ENCODE data around the gene BIRC6. TPM values are rescaled to one million over a fixed set of nuclear protein-coding genes. Genes with fewer than 3 reads are reported as not detected.
"Not testable (repeated sequence)": the region's sequence is repeated elsewhere in the genome, so short reads cannot be mapped to it uniquely, and the experiment has no call there.

BIRC6 gene
- total RNA-seq, 1 donor, result 229 TPM

DNA sequence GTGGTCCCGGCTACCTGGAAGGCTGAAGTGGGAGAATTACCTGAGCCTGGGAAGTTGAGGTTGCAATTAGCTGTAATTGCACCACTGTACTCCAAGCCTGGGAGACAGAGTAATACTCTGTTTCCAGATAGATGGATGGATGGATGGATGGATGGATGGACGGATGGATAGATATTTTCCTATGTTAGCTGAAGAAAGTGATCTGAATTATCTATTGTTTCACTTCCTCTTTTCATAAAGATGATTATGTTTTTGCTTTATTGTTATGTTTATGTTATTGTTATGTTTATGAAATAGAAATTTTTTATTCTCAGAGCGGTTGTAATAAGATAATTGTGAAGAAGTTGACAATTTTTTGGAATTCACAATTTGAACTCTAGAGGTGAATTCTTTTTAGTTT, 237.8 kb downstream of the BIRC6 start:
- no peak for DNase-seq (ENCODE audit: low read depth in 2 of 3, low spot score in 2 of 3)

DNA sequence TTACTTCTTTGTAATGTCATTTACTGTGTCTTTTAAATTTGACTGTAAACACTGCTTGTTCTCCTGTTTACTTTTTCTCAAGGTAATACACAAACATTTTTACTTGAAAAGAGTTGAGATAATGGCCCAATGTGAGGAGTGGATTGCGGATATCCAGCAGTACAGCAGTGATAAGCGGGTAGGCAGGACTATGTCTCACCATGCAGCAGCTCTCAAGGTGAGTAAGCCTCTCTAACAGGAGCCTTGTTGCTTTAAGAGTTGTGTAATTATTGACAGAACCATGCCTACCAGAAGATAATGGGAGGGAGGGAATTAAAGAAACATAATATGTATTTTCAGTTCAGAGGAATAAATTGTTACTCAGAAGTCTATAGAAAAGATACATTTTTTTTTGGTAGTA, 254.5 kb downstream of the BIRC6 start:
- DNase-seq (ENCODE audit: low read depth in 2 of 3, low spot score in 2 of 3), result no peak

GRCh38 chr2:32611771-32612170, 254.9 kb downstream of the BIRC6 start:
- DNase-seq (ENCODE audit: low read depth in 2 of 3, low spot score in 2 of 3), result no peak

DNA sequence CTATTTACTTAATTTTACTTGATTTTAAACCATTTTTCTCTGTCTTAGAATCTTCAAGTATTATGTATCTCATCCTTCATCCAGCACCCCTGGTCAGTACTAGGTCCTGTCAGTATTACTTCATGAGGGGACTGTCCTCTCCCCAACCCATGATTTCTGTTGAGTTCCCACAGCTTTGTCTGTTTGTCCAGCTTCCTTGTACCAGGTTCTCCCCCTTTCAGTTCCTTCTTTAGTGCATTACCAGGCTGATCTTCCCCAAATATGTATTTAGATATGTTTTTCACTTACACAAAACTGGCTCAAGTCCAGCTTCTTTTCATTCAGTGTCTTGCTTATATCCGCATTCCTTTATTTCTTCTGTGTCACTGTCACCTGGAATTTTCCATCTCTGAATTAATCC, 257.3 kb downstream of the BIRC6 start:
- DNase-seq (ENCODE audit: low read depth in 2 of 3, low spot score in 2 of 3), result no peak

DNA sequence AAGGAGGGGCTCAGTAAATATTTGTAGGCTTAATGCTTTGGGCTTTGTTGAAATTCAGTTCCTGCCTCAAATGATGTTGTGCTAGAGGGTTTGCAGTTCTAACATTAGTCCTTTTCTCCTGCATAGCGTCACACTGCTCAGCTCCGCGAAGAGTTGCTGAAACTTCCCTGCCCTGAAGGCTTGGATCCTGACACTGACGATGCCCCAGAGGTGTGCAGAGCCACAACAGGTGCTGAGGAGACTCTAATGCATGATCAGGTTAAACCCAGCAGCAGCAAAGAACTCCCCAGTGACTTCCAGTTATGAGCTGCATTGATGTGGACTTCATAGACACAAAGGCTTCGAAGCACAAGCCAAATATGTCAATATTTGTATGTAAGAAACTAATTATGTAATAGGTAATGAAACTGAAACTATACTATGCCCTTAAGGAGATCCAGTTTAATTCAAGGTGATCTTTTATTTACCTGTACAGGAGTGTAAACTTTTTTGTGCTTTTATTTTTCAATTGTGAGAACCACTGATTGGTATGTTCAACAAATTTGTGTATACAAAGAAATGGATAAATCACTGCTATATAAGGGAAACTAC, 260.9 kb downstream of the BIRC6 start:
- no peak for DNase-seq (ENCODE audit: low read depth in 2 of 3, low spot score in 2 of 3)

GRCh38 chr2:32622570-32623310, 265.9 kb downstream of the BIRC6 start:
- no peak for DNase-seq (ENCODE audit: low read depth in 2 of 3, low spot score in 2 of 3)

DNA sequence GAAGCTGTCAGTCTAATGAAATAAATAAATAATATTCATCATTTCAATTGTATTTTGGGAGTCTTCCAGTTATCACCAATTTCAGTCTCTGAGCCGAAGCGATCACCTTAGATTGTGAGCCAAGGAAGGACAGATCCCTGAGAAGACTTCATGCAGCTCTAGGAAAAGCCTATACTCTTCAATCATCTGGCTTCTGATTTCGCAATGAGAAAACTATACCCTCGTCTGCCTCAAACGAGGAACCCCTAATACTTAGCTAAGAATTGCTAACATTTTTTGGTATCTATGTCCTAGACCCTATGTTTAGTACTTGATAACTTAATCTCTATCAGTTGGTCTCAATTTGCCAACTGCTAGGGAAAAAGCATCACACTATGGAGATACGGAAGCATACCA, 266.5 kb downstream of the BIRC6 start:
- DNase-seq (ENCODE audit: low read depth in 2 of 3, low spot score in 2 of 3), result no peak

GRCh38 chr2:32624812-32625211, 268.0 kb downstream of the BIRC6 start:
- no peak for DNase-seq (ENCODE audit: low read depth in 2 of 3, low spot score in 2 of 3)

GRCh38 chr2:32626639-32627221, 269.9 kb downstream of the BIRC6 start:
- DNase-seq (ENCODE audit: low read depth in 2 of 3, low spot score in 2 of 3), result no peak

DNA sequence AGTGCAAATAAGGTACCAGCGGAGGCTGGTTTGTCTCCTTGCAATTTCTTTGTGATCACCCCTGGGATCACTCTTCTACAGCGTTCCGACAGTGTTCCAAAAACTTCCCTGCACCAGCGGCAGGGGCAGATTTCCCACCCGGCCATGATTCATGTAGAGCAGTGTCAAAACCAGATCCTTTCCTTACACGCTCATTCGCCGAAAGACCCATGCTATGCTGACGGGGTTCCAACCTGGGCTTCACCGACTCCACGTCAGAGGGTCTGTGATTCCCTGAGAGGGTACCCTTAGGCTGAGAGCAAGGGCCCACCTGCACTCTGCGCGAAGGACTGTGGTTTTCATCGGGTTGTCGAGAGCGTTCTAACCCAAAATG, 270.6 kb downstream of the BIRC6 start:
- DNase-seq (ENCODE audit: low read depth in 2 of 3, low spot score in 2 of 3), result peak in 1 of 3 donors; percentile 2

DNA sequence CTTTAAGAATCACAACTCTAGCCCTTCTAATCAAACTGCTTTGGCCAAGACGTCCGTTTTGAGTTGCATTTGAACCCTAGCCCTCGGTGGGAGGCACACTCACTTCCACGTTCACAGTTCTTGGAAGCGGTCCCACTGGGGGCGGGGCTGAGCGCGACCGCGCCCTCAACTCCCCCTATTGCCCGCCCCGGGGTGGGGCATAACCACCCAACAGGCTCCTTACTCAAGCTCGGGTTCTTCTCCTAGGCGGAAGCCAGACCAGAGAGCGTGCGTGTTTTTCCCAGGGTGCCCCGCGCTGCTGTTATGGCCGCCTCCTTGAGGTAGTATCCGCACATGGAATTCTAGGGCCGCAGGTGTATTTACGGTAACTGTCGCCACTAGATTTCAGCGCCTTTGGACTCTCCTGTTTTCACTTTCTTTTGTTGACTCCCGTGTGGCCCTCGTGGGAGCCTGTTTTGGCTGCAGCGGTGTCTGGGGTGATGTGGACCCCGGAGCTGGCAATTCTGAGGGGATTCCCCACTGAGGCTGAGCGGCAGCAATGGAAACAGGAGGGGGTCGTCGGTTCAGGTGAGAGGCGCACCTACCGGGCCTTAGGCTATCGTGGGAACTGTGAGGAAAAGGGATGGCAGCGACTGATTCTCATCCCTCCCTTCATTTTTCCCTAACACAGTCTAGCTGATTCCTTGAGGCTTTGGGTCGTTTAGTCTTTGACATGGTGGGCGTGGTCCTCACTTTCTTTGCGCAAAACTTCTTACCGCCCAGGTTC, 271.2 kb downstream of the BIRC6 start, which contains the start of gene TTC27:
TSS of gene TTC27 (plus strand) at position 237 of the 766 bp plus-strand sequence. CDS start at position 480, 243 bp downstream.
- peak; percentile 78 to 98 (median 94) for DNase-seq (ENCODE audit: low read depth in 2 of 3, low spot score in 2 of 3)

- DNase-seq (ENCODE audit: low read depth in 2 of 3, low spot score in 2 of 3), result peak in 1 of 3 donors; percentile 8
Measured at GRCh38 chr2:32632089-32632488, 275.3 kb downstream of the BIRC6 start.

- no peak for DNase-seq (ENCODE audit: low read depth in 2 of 3, low spot score in 2 of 3)
Measured at GRCh38 chr2:32633040-32633439, 276.2 kb downstream of the BIRC6 start.

DNA sequence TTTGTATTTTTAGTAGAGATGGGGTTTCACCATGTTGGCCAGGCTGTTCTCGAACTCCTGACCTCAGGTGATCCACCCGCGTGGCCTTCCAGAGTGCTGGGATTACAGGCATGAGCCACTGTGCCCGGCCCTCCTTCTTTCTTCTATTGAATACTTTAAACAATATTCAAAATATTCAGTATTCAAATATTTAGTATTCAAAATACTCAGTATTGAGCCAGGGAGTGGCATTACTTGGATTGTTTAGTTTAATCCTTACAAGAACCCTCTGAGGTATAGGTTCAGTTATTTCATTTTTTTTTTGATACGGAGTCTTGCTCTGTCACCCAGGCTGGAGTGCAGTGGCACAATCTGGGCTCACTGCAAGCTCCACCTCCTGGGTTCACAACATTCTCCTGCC, 281.7 kb downstream of the BIRC6 start:
- DNase-seq (ENCODE audit: low read depth in 2 of 3, low spot score in 2 of 3), result not testable (repeated sequence)

DNA sequence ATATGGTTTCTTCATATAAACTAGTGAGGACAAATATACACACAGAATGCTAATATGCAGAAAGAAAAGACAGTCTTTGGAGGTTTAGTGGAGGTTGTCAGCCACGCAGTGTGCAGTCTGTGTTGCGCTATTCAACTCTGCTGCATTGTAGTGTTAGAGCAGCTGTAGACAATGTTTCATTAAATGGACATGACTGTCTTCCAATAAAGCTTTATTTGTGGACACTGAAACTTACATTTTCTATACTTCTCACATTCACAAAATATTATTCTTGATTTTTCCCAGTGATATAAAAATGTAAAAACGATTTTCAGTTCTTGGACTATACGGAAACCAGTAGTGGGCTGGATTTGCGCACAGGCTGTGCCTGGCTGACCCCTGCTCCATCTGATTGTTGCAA, 284.4 kb downstream of the BIRC6 start:
- no peak for DNase-seq (ENCODE audit: low read depth in 2 of 3, low spot score in 2 of 3)

GRCh38 chr2:32647180-32647651, 290.4 kb downstream of the BIRC6 start:
- no peak for DNase-seq (ENCODE audit: low read depth in 2 of 3, low spot score in 2 of 3)

GRCh38 chr2:32652555-32653209, 295.9 kb downstream of the BIRC6 start:
- DNase-seq (ENCODE audit: low read depth in 2 of 3, low spot score in 2 of 3), result no peak

GRCh38 chr2:32656069-32656468, 299.2 kb downstream of the BIRC6 start:
- no peak for DNase-seq (ENCODE audit: low read depth in 2 of 3, low spot score in 2 of 3)

DNA sequence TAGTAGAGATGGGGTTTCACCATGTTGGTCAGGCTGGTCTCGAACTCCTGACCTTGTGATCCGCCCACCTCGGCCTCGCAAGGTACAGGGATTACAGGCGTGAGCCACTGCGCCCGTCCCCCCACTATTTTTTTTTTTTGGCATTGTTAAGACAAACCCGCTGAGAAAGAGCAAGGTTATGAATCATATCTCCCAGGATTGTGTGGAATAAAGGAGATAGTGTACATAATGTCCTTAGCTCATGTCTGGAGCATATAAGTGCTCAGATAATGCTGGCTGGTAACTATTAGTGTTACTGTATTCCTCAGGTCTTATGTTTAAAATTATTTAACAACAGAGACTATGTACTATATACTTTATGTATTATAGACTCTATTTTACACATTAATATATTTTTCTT, 307.0 kb downstream of the BIRC6 start:
- DNase-seq (ENCODE audit: low read depth in 2 of 3, low spot score in 2 of 3), result no peak

- DNase-seq (ENCODE audit: low read depth in 2 of 3, low spot score in 2 of 3), result no peak
Measured at GRCh38 chr2:32666704-32667103, 309.9 kb downstream of the BIRC6 start.

- DNase-seq (ENCODE audit: low read depth in 2 of 3, low spot score in 2 of 3), result no peak
Measured at GRCh38 chr2:32668254-32668653, 311.4 kb downstream of the BIRC6 start.
